ENCODE data around the gene ALKBH2. TPM values are rescaled to one million over a fixed set of nuclear protein-coding genes. Genes with fewer than 3 reads are reported as not detected.

Gene ALKBH2
- total and polyA plus RNA-seq, 2 experiments from 2014 or later, result 16.4 to 35.9 TPM

- Histone ChIP-seq H3K36me3 (ENCODE audit: insufficient read depth) (no peaks in the 10 kb centered on the region), H3F3A (replicated peaks; ENCODE audit: low read depth) (no peaks in the 10 kb centered on the region), H2AFZ (peak within 1 kb of the TSS; percentile 99), H3K4me3 (peak within 1 kb of the TSS; percentile 97), H3K27me3 (ENCODE audit: insufficient read depth) (no peaks in the 10 kb centered on the region), H4K20me1 (replicated peaks; ENCODE audit: insufficient read depth) (no peaks in the 10 kb centered on the region; the same call in 1 of the 2 replicates), H3K9me2 (ENCODE audit: insufficient read depth) (no peaks in the 10 kb centered on the region), H3K79me2 (replicated peaks; ENCODE audit: insufficient read depth) (no peaks in the 10 kb centered on the region), H3K4me1 (ENCODE audit: insufficient read depth) (peaks cover 9% of the 10 kb centered on the region; the same call in 1 of the 2 replicates), H3K4me2 (peak within 1 kb of the TSS; percentile 93), H3K27ac (ENCODE audit: low read depth) (no peak within 1 kb of the TSS)
- TF ChIP-seq EZH2 (IDR thresholded peaks at IDR 0.05; ENCODE audit: low read depth, unreplicated experiment) (no peak), REST (IDR thresholded peaks at IDR 0.05; ENCODE audit: unreplicated experiment) (peak; percentile 31), NANOG (IDR thresholded peaks at IDR 0.05; ENCODE audit: borderline replicate concordance) (peak; percentile 34; the same call in 1 of the 2 replicates), ETS1 (IDR thresholded peaks at IDR 0.05) (peak; percentile 85), ZNF114 (CRISPR knock-in tag; IDR thresholded peaks at IDR 0.05) (no peak), CTCF (conservative IDR thresholded peaks at IDR 0.05; ENCODE audit: low read depth in 2 of 2) (no peak), ZNF462 (CRISPR knock-in tag; IDR thresholded peaks at IDR 0.05) (no peak), CREB1 (CRISPR knock-in tag; IDR thresholded peaks at IDR 0.05; ENCODE audit: low read depth) (peak; percentile 80), STAT1 (IDR thresholded peaks at IDR 0.05; ENCODE audit: unreplicated experiment) (no peak), JUNB (IDR thresholded peaks at IDR 0.05; ENCODE audit: unreplicated experiment) (no peak), POLR2AphosphoS5 (IDR thresholded peaks at IDR 0.05; ENCODE audit: low read depth) (peak; percentile 52; the same call in 1 of the 2 replicates), ZNF331 (CRISPR knock-in tag; IDR thresholded peaks at IDR 0.05; ENCODE audit: low read depth) (no peak), EZH2phosphoT487 (IDR thresholded peaks at IDR 0.05; ENCODE audit: unreplicated experiment) (no peak)
- no peaks in the 10 kb centered on the region; the same call in 2 of the 3 replicates for H3K9me3 Mint-ChIP-seq
- peaks cover 12% of the 10 kb centered on the region for H3K4me1 Mint-ChIP-seq
- DNase-seq (ENCODE audit: low spot score) (peak; percentile 93), ATAC-seq (peak; percentile 95)
- H3K27ac Mint-ChIP-seq, result no peak within 1 kb of the TSS; the same call in 1 of the 2 replicates
- no peaks in the 10 kb centered on the region for H3K36me3 Mint-ChIP-seq (ENCODE audit: low read depth)
- peaks cover 2% of the 10 kb centered on the region for H3K27me3 Mint-ChIP-seq (ENCODE audit: insufficient read depth, low read depth, poor library complexity)
- peak within 1 kb of the TSS; percentile 95 for H3K4me3 Mint-ChIP-seq
Observed at GRCh38 chr12:109052414-109053323, 40.6 kb downstream of the ALKBH2 start, which contains the start of gene USP30. TSS of gene USP30 (plus strand) at chr12:109052576. CDS start at chr12:109052679, 103 bp downstream.
